HL-60 (cell line): ENCODE measurements around the gene ARHGAP18.

Experiments
- DNase-seq, 2 experiments: peaks; one replicate each; pipeline ENCODE4 v3.0.0-alpha.2; 2010 to 2020; ENCODE audit warnings: low read depth in 1 of 2, low spot score in 1 of 2
- H3K27ac ChIP-seq: fragments of 250-450 bp; sonication (Bioruptor Pico); replicated peaks from 2 replicates; pipeline ENCODE4 v1.5.1; 2020; ENCODE audit warnings: mild to moderate bottlenecking, moderate library complexity
- H3K27me3 ChIP-seq: fragments of 250-450 bp; sonication (Bioruptor Pico); 2 replicates; pipeline ENCODE4 v1.5.1; 2021; ENCODE audit warnings: mild to moderate bottlenecking, moderate library complexity; ENCODE audit not compliant: insufficient read depth, poor library complexity, severe bottlenecking
- H3K4me3 ChIP-seq: replicated peaks from 2 replicates; pipeline ENCODE4 v1.5.1; 2011; ENCODE audit warnings: mild to moderate bottlenecking, control low read depth, low read length; ENCODE audit not compliant: insufficient read depth
- GABPA ChIP-seq: IDR thresholded peaks from 2 replicates; pipeline ENCODE4 v1.6.1; 2012; ENCODE audit warnings: low read depth
- POLR2AphosphoS5 ChIP-seq: IDR thresholded peaks from 2 replicates; pipeline ENCODE4 v1.6.1; 2012; ENCODE audit warnings: low read depth
- REST ChIP-seq: IDR thresholded peaks from 2 replicates; pipeline ENCODE4 v1.6.1; 2012; ENCODE audit warnings: low read depth; ENCODE audit not compliant: insufficient replicate concordance
- SPI1 ChIP-seq: IDR thresholded peaks from 2 replicates; pipeline ENCODE4 v1.6.1; 2012; ENCODE audit warnings: low read depth, mild to moderate bottlenecking, borderline replicate concordance
- TF ChIP-seq, protein P1 (sequence below): IDR thresholded peaks from one replicate; pipeline ENCODE4 v1.5.1; 2011; ENCODE audit warnings: low read length, control low read depth, inconsistent platforms; ENCODE audit not compliant: insufficient read depth

ARHGAP18 gene

DNA sequence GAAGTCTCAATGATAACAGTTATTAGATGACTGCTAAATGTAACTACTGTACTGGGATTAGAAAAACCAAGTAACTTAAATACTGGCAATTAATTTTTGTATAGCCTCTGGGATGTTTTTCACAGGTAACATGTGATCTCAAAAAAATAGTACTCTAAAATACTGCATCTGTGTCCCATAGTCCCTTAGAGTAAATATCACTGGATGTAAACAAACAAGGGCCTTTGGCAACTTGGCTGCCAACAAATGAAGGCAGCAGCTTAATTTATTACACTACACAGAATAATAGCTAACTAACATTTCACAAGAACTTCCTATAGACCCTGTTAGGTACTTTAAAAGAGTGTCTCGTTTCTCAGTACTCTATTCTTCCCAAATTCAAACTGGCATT lies 14.0 kb downstream of the ARHGAP18 start:
- no peak for DNase-seq
- TF ChIP-seq, protein P1, sequence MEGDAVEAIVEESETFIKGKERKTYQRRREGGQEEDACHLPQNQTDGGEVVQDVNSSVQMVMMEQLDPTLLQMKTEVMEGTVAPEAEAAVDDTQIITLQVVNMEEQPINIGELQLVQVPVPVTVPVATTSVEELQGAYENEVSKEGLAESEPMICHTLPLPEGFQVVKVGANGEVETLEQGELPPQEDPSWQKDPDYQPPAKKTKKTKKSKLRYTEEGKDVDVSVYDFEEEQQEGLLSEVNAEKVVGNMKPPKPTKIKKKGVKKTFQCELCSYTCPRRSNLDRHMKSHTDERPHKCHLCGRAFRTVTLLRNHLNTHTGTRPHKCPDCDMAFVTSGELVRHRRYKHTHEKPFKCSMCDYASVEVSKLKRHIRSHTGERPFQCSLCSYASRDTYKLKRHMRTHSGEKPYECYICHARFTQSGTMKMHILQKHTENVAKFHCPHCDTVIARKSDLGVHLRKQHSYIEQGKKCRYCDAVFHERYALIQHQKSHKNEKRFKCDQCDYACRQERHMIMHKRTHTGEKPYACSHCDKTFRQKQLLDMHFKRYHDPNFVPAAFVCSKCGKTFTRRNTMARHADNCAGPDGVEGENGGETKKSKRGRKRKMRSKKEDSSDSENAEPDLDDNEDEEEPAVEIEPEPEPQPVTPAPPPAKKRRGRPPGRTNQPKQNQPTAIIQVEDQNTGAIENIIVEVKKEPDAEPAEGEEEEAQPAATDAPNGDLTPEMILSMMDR: no peak
- no peak for TF ChIP-seq SPI1
- TF ChIP-seq GABPA: no peak
- no peak for TF ChIP-seq REST
- TF ChIP-seq POLR2AphosphoS5: no peak
- Histone ChIP-seq H3K27me3 (no peaks in the 10 kb centered on the region), H3K27ac (no peak overlapping the region), H3K4me3 (no peak overlapping the region)

GRCh38 chr6:129695373-129696027 lies 14.5 kb downstream of the ARHGAP18 start:
- Histone ChIP-seq H3K27ac (no peak overlapping the region), H3K4me3 (no peak overlapping the region), H3K27me3 (no peaks in the 10 kb centered on the region)
- no peak for DNase-seq
- TF ChIP-seq POLR2AphosphoS5 (no peak), GABPA (no peak), REST (no peak), SPI1 (no peak)
- TF ChIP-seq, protein P1: no peak

DNA sequence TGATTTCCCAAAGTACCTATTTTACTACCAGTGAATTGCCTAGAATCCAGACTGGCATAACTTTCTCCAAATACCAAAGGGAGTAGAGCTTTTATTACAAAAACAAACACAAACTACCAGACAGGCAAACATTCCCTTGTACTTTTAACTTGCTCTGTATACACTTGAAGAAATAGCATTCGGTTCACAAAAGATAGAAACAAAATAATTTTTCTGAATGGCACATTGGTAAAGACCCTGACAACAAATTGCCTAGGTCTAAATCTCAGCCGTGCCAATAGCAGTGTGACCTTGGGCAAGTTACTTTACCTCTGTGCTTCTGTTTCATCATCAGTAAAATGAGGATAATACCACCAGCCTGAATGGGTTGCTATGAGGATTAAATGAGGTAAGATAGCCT lies 15.9 kb downstream of the ARHGAP18 start:
- TF ChIP-seq GABPA (no peak), SPI1 (no peak), POLR2AphosphoS5 (no peak), REST (no peak)
- TF ChIP-seq, protein P1: no peak
- H3K27ac ChIP-seq: no peak overlapping the region
- H3K4me3 ChIP-seq: no peak overlapping the region
- H3K27me3 ChIP-seq: no peaks in the 10 kb centered on the region
- no peak for DNase-seq
